Psoas muscle (tissue), 8 donors: ENCODE results near the gene RELN. TPM values are rescaled to one million over a fixed set of nuclear protein-coding genes. Genes with fewer than 3 reads are reported as not detected.

Source experiments
- ATAC-seq, 4 donors: fragments of 200-7000 bp; cut with Tn5 transposase; one replicate each; pipeline ENCODE4 v1.9.1; 2020; ENCODE audit warnings: moderate library complexity in 3 of 4, mild to moderate bottlenecking in 2 of 4
- DNase-seq, 2 donors: peaks; one replicate each; pipeline ENCODE4 v3.0.0-alpha.2; 2020
- H3K27ac ChIP-seq: fragments of 200-600 bp; one replicate; pipeline ENCODE4 v1.8.0; 2022
- H3K27me3 ChIP-seq, 3 donors: fragments of 200-600 bp in 1 of 3; one replicate each; pipeline versions ENCODE4 v1.6.1 to v1.8.0; 2013 to 2022; ENCODE audit warnings: low read length in 2 of 3, mild to moderate bottlenecking in 2 of 3, moderate library complexity in 1 of 3; ENCODE audit not compliant: insufficient read depth in 3 of 3
- H3K36me3 ChIP-seq, 2 donors: fragments of 200-600 bp in 1 of 2; one replicate each; pipeline versions ENCODE4 v1.6.1 to v1.8.0; 2013 to 2022; ENCODE audit warnings: low read depth in 1 of 2, mild to moderate bottlenecking in 1 of 2, moderate library complexity in 1 of 2; ENCODE audit not compliant: insufficient read depth in 1 of 2
- H3K4me1 ChIP-seq: fragments of 200-600 bp; one replicate; pipeline ENCODE4 v1.8.0; 2022
- H3K4me3 ChIP-seq: fragments of 200-600 bp; one replicate; pipeline ENCODE4 v1.8.0; 2022; ENCODE audit warnings: mild to moderate bottlenecking
- H3K9me3 ChIP-seq: fragments of 200-600 bp; one replicate; pipeline ENCODE4 v1.8.0; 2022
- CTCF ChIP-seq: fragments of 200-600 bp; IDR thresholded peaks from one replicate; pipeline ENCODE4 v1.8.0; 2022; ENCODE audit warnings: antibody characterized with exemption
- WGBS, 3 donors: extraction: QIAGEN DNeasy Blood & Tissue Kit; methylation state at CpG; one replicate each; pipeline versions ENCODE4 v1.1.6 to v1.1.7; 2013; 5-methylcytosine and 5-hydroxymethylcytosine counted together
- intact Hi-C, 2 donors: fragments of 100-400 bp; cut with DNase I; formaldehyde crosslinking; loops; one replicate each; pipeline versions ENCODE4 v1.11.0 to v1.14.2; 2022
- polyA plus RNA-seq, 3 donors: library from polyadenylated mRNA; stranded (reverse); fragments of 200-250 nt; gene quantifications; one replicate each; pipeline ENCODE4 v1.2.3, GENCODE V29; 2013
- total RNA-seq, 4 donors: library from RNA; stranded (reverse); fragmentation: NEBNext Ultra II Directional in 2 of 4; extraction: Animal tissue kit (Norgen Biotek cat#: 25700) in 2 of 4; gene quantifications; one replicate each; pipeline versions ENCODE4 v1.2.1 to v1.2.4, GENCODE V29; 2021 to 2023
- donor health status: healthy with polysubstance abuse.
- donor health status: DM: no; HTN: no; CAD: no; lungs with moderate emphysema.
- donor health status: Bipolar disorder and iron deficiency.
- donor health status: healthy.
- donor health status: DM: yes; HTN: yes; CAD: no.
- donor health status: DM: no; HTN: no; CAD: no.
- donor health status: DM: no; HTN: no; CAD: no.
- donor health status: DM: yes; HTN: yes; CAD: no.

Gene RELN
- total and polyA plus RNA-seq, 7 donors = 0.10 to 0.44 (median 0.32) TPM

- Histone ChIP-seq H3K9me3 (no peaks in the 10 kb centered on the region), H3K27ac (no peak overlapping the region), H3K36me3 (no peaks in the 10 kb centered on the region), H3K4me3 (no peak overlapping the region), H3K4me1 (no peaks in the 10 kb centered on the region), H3K27me3 (peaks cover 0 to 9% (median 0%) of the 10 kb centered on the region in 3 donors)
- no peak for DNase-seq
- 56 to 70% (median 67%) methylated on average over 2 of the region's 2 CpGs for WGBS, 3 donors
- TF ChIP-seq CTCF = no peak
- no peak for ATAC-seq
- intact Hi-C loops = no loop called here
Observed at GRCh38 chr7:103564416-103564815, 425.0 kb downstream of the RELN start.

GRCh38 chr7:103560136-103560535 is 429.3 kb downstream of the RELN start:
- no peaks in the 10 kb centered on the region for H3K9me3 ChIP-seq
- no peak for TF ChIP-seq CTCF
- intact Hi-C loops = no loop called here
- WGBS, 3 donors = 57 to 77% (median 74%) methylated on average over 1 of the region's 1 CpG
- ATAC-seq (no peak), DNase-seq (no peak)
- no peak overlapping the region for H3K27ac ChIP-seq
- no peaks in the 10 kb centered on the region for H3K4me1 ChIP-seq
- H3K4me3 ChIP-seq = no peak overlapping the region
- H3K27me3 ChIP-seq = peaks cover 0 to under 1% (median 0%) of the 10 kb centered on the region in 3 donors
- no peaks in the 10 kb centered on the region for H3K36me3 ChIP-seq

- Histone ChIP-seq H3K27me3 (peaks cover 0 to 3% (median 0%) of the 10 kb centered on the region in 3 donors), H3K4me1 (no peaks in the 10 kb centered on the region), H3K4me3 (no peak overlapping the region), H3K36me3 (no peaks in the 10 kb centered on the region), H3K9me3 (no peaks in the 10 kb centered on the region), H3K27ac (no peak overlapping the region)
- no peak for DNase-seq
- WGBS, 3 donors = 81 to 85% (median 84%) methylated on average over 12 of the region's 12 CpGs
- no peak for TF ChIP-seq CTCF
- ATAC-seq = no peak
- intact Hi-C loops = no loop called here
Observed at GRCh38 chr7:103551016-103551415, 438.4 kb downstream of the RELN start.

GRCh38 chr7:103549786-103550185 is 439.7 kb downstream of the RELN start:
- no peaks in the 10 kb centered on the region for H3K9me3 ChIP-seq
- no peaks in the 10 kb centered on the region for H3K4me1 ChIP-seq
- ATAC-seq (no peak), DNase-seq (no peak)
- no peak overlapping the region for H3K27ac ChIP-seq
- no peak for TF ChIP-seq CTCF
- H3K36me3 ChIP-seq = no peaks in the 10 kb centered on the region
- H3K4me3 ChIP-seq = no peak overlapping the region
- WGBS, 3 donors = 72 to 76% (median 72%) methylated on average over 2 of the region's 2 CpGs
- intact Hi-C loops = no loop called here
- H3K27me3 ChIP-seq = peaks cover 0 to 3% (median 0%) of the 10 kb centered on the region in 3 donors
